Fibroblast of skin of right quadriceps (primary cell): ENCODE measurements around the gene CLPX.
A peak's percentile ranks its signal among the peaks of the same experiment; 100 is the strongest.
"Not testable (repeated sequence)": the region's sequence is repeated elsewhere in the genome, so short reads cannot be mapped to it uniquely, and the experiment has no call there.

ENCODE experiments used
- DNase-seq: peaks from one replicate; pipeline ENCODE4 v3.0.0-alpha.2; 2013

CLPX gene

DNA sequence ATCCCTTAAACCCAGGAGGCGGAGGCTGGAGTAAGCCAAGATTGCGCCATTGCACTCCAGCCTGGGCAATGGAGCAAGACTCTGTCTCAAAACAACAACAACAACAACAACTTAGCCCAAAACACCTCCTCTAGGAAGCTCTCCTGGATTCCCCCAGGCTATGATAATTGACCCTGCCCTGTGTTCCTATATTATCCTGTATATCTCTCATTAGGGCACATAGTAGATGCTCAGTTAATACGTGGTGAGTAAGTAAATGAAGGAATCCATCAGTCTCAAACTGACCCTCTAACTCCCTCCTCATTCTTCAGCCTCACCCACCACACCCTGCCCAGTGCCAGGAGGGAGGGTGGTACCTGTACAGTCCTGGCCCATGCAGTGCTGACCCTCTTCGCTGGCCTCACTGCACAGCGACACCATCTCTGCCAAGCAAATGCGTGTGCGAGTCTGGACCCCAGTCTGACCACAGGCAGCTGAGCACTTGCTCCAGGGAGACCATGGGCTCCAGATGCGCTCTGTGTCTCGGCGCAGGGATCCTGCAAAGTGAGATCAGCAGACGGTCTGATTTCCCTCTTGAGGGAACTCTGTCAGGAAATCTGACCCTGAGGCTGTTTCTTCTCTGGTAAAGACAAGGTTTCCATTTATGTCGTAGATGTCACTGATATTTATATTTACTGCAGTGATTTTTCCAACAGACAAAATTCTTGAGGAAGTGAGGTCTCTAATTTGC, 20.0 kb upstream of the CLPX start:
- no peak for DNase-seq

DNA sequence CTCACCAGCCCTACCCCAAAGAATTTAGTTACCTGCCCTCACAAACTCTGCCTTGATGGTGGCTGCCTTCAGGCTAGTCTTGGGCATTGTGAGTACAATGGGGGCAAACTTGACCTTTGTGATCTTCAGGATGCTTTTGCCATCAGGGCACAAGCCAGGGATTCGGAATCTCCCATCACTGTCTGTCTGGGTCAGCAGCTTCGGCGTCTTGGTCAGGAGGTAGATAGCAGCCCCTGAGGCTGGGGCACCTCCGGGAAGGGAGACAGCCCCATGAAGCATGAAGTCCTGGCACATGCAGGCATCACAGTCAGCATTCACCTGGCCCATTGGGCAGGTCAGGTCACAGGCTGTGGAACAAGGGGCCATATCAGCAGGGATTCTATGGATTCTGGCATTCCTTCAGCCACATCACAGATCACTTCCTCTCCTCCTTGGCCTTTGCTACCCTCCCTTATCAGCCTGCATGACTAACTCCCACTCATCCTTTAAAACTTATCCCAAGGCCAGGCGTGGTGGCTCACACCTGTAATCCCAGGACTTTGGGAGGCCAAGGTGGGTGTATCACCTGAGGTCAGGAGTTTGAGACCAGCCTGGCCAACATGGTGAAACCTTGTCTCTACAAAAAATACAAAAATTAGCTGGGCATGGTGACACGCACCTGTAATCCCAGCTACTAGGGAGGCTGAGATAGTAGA, 19.2 kb upstream of the CLPX start:
- DNase-seq = no peak

DNA sequence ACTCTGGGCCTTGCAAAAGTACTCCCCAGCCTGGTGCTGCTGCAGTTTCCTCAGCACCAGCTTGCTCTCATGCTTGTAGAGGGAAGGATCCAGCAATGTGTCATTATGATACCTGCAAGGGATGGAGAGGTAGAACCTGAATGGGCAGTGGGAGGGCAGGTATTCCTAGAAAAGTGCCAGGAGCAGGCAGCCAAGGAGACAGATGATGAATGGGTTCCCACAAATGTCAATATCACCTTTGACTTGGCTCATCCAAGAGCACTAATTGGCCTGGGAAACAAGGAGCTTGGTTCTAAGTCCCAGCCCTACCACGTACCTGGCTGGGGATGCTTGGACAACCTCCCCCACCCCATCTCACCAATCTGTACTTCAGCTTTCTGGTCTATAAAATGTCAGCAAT, 16.8 kb upstream of the CLPX start:
- no peak for DNase-seq

DNA sequence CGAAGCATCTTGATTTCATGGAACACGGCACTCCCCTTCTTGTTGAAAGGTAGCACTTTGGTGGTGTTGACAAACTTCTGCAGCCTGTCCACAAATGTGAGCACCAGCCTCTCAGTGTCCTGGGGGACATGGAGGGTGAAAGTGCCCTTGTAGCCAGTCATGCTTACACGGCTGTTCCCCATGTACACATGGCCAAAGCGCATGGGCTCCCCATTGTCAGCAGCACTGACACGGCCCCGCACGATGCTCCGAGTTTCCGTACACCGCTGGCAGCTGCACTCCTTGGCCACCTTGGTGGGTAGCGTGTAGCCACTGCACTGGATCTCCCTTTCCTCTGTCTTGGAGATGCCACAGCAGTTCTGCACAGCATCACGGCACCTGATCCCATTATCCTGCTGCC, 13.4 kb upstream of the CLPX start:
- DNase-seq = no peak

DNA sequence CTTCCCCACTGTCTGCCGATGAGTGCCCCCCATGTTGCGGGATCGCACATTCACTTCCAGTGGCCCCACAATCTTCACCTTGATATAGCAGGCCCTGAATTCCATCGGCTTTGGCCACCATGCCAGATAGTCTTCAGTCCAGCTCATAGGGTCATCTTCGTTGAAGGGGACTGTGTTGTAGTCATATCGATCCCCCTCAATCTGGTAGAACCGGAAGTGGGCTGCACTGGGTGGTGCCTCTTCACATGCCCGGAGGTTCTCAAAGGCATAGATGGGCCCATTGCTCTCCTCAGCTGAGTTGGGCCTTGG, 12.1 kb upstream of the CLPX start:
- no peak for DNase-seq

DNA sequence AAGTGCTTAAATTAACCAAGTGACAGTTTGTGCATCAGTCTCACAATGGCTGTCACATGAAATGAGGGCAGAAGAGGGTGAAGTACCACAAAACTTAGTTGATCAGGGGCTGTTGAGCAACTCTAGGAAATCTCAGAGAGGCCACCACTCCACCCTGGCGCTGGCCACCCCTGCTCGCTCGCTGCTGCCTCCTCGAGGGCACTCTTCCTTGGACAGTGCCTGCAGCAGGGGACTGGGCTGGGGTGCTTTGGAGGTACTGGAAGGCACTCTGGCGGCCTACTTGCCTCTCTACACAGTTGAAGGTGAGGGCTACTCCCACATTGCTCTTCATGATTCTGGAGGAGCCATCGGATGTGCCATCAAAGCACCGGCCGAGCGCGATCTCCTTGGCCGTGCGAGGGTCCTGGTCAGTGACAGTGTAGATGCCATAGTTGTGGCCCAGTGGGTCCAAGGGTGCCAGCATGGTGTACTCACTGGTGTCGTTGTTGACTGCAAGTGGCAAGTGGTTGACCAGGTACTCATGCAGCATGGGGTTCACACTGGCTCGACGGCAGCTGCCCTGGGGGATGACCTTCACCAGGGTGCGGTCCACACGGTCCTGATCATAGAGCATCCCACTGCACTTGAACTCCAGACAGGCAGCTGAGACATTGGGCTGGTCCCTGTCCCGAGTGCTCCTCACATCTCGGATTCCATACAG, 11.6 kb upstream of the CLPX start:
- DNase-seq = no peak

DNA sequence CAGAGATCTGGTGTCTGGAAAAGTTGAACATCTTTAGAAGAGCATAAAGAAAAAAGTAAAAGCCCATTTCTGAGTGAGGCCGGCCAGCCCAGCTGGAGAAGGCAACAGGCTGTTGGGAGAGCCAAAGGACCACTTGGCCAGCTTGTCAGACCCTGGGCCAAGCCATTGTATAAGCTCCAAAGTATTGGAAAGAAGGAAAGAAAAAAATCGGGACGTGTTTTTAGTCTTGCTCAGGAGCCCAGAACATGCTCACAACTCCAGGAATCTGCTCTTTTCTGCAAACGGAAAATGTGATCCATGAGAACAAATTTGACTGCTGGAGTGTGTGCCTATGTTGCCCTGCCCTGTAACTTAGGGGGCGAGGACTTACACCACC, 10.4 kb upstream of the CLPX start:
- DNase-seq = no peak

DNA sequence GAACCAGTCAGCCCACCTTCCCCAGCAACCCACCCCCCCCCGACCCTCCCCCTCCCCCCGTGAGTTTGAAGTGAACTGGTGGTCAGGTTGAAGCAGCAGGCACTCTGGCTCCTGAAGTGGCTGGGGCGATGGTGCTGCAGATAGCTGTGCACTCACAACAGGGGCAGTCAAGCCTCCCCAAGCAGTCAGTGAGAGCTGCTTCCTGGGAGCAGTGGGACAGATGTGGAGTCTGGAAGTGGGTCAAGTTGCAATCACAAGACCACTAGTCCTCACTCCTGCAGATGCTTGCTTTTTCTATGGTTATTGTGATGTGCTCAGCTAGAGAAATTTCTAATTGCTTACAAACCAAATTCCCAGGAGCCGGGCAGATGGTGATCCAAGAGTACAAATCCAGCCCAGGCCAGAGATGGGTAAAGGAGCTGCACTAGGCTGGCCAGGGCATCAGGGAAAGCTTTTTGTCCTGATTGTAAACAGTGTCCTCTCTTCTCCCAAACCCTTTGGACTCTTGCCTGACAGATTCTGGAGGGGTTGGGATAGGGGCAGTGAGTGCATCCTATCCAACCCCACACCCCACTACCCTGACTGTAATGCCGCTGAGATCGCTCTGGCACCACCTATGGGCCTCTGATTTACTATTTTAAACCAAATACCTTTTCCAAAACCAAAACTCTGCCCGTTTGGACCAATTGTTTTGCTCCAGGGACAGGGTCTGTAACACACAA, 9.8 kb upstream of the CLPX start:
- DNase-seq = no peak

DNA sequence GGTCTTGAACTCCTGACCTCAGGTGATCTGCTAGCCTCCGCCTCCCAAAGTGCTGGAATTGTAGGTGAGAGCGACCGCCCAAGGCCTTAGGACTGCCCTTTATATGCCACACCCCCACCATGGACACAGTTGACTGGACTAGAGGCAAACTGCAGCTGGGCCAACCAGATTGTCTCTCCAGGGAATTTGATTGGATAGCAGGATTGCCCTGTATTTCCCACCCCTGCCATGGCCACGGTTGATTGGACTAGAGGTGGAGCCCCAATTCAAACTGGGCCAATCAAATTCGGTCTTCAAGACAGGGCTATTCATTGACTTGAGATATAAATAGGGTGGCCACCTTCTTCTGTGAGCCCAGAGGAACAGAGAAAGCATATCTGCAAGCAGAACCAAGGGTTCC, 6.9 kb upstream of the CLPX start:
- peak; percentile 24 for DNase-seq

DNA sequence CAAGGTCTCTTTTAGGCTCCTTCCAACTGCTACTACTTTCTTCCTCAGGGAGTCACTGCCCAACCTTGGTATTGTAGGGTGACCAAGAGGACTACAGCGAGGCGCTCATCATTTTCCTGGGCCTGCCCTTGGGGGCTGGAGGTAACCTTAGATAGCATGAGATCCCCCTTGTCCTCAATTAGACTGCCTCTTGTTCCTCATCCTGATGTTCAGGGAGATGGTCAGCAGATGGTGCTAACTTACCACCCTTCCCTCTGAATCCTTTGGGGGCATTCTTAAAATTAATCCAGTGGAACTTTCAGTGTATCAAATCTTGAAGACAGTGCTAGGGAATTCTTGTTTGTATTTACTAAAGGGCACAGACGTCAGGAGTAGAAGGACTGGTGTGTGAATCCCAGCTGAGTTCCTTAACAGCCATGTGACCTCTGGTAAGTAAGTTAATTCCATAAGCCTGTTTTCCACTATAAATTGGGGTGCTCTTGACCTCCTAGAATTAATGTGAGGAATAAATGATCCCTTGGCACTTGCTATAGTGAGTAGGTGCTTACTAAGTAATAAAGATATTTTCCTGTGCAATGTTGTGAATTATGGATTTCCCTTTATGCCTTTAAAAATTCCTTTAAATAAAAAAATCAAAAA, 4.1 kb upstream of the CLPX start:
- DNase-seq = peak; percentile 64

DNA sequence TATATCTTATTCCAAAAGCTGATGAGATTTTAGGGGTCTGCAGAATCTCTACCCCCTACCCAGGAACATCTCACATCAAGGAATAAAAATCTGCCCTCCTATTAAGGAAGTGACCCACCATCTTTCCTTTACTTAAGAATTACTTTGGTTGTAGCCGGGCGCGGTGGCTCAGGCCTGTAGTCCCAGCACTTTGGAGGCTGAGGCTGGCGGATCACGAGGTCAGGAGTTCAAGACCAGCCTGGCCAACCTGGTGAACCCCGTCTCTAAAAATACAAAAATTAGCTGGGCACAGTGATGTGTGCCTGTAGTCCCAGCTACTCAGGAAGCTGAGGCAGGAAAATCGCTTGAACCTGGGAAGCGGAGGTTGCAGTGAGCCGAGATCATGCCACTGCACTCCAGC, 3.3 kb upstream of the CLPX start:
- DNase-seq = not testable (repeated sequence)

DNA sequence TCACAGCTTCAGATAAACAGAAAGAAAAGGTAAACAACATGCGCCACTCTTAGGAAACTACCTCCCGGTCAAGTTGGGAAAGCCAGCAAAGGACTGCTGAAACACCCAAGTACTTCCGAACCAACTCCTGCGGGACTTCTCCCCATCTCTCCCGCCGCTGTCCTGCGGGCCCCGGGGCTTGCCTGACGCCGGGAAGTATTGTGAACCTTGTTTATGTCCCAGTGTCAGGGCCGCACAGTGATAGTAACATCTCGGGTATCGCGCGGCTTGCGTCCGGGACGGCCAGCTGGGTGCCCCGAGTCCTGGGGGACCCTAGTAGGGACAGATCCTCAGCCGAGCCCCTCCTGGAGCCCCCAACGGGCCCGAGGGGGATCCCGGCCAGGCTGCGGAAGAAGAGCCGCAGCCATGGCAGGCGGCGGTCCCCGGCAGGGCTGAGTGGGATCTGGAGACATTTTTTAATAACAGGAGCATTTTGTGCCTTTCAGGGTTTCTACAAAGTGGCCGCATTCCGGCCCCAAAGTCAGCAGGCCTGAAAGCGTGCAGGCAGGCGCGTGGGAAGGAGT, 756 bp downstream of the CLPX start:
- peak; percentile 47 for DNase-seq

DNA sequence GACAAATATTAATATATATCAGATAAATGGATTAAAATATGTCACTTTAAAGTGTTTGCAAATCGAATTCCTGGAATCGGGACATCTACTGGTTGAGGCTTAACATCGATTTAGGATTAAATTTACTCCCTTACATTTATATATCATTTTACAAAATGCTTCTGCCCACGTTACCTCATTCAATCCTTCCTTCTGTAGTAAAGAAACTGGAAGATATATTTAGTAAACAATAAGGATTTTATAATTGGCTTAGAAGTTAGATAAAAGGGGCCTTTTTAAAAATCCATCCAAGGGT, 1.3 kb downstream of the CLPX start:
- no peak for DNase-seq

DNA sequence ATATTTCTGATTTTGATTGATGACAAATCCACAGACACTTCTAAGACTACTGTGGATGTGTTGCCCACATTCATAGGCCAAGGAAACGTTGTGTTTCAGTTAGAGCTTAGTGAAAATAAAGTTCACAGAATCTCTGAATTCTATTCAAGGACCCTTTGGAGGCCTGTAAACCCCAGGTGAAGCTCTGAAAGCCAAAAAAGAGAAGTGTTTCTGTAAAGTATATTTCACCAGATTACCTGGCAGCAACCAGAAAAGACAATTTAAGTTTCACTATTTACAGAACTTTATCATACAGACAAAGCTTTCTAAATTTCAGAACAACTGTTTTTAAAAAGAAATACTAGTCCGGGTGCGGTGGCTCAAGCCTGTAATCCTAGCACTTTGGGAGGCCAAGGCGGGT, 2.6 kb downstream of the CLPX start:
- DNase-seq = no peak

DNA sequence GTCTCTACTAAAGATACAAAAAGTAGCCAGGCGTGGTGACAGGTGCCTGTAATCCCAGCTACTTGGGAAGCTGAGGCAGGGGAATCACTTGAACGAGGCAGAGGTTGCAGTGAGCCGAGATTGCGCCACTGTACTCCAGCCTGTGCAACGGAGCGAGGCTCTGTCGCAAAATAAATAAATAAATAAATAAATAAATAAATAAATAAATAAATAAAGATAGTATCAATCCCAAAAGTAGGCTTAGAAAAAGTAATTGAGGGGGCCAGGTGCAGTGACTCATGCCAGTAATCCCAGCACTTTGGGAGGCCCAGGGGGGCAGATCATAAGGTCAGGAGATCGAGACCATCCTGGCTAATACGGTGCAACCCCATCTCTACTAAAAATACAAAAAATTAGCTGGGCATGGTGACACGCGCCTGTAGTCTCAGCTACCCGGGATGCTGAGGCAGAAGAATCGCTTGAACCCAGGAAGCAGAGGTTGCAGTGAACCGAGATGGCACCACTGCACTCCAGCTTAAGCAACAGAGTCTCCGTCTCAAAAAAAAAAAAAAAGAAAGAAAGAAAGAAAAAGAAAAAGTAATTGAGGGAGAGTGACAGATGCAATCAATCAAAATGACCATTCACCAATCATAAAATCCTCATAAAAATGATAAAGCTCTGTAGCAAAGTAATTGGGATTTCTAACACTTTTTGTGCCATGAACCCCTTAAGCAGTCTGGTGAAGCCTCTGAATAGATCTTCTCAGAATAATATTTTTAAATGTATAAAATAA, 3.4 kb downstream of the CLPX start:
- not testable (repeated sequence) for DNase-seq

DNA sequence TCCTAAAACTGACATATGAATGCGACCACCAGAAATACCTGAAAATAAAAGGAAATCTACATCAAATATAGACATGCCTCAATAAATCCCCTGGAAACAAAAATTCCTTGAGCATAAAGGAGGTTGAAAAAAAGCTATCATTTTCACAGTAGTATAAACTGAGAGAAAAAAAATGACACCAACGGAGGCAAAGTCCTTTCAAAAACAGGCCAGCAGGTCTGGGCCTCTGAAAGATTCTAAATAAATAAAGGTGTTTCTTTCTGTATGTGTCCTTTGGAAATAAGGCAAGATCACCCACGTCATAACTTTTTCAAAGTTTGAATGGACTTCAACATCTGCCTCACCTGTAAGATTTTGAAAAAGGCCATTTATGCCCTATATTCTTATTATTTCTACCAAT, 5.0 kb downstream of the CLPX start:
- DNase-seq = no peak

DNA sequence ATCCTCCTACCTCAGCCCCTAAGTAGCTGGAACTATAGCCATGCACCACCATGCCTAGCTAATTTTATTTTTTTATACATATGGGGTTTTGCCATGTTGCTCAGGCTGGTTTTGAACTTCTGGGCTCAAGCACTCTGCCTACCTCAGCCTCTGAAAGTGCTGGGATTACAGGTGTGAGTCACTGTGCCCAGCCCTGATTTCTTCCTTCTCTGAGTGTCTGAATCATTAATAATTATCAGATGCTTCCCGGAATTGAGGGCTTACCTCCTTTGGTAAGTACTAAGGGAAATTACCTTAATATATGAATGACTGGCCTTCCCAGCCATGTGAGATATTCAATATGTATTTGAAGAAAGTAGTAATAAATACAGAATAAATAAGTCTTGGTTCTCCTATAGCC, 7.2 kb downstream of the CLPX start:
- DNase-seq = no peak

DNA sequence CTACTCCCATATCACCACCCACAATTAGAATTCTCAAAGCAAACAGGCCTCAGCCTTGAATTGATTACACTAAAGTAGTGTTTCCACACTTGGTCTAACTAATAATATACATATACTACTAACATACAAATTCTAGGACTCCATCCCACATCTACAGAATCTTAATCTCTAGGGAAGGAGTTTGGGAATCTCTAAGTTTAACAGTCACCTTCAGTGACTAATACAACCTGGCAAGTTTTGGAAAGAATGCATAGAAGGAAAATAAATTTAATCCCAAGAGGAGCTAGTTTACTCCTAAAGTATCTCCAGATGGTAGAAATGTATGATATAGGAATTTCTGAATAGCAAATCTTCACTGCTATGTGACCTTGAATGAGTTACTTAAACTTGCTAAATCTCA, 9.1 kb downstream of the CLPX start:
- peak; percentile 65 for DNase-seq

DNA sequence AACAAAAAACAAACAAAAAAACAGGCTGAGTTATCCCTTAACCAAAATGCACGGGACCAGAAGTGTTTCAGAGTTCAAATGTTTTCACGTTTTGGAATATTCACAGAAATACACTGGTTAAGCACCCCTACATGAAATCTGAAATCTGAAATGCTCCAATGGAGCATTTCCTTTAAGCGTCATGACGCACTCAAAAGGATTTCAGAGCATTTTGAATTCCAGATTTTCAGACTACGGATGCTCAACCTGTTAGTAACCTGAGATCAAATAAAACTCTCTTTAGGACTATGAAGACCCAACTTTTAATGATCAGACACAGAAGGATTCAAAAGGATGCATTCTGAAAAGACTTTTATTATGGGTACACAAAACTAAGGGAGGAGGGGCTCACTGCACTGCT, 9.6 kb downstream of the CLPX start:
- DNase-seq = peak; percentile 7

DNA sequence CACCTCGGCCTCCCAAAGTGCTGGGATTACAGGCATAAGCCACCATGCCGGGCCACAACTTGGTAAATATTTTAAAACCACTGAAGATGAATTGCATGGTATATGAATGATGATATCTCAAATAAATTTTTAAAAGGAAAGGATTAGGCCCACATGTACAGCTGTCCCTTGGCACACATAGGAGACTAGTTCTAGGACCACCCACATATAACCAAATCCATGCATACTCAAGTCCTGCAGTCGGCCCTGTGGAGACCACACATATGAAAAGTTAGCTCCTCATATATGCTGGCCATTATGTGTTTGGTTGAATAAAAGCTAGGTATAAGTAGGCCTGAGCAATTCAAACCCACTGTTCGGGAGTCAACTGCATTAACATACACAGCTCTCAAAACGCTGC, 10.6 kb downstream of the CLPX start:
- no peak for DNase-seq

DNA sequence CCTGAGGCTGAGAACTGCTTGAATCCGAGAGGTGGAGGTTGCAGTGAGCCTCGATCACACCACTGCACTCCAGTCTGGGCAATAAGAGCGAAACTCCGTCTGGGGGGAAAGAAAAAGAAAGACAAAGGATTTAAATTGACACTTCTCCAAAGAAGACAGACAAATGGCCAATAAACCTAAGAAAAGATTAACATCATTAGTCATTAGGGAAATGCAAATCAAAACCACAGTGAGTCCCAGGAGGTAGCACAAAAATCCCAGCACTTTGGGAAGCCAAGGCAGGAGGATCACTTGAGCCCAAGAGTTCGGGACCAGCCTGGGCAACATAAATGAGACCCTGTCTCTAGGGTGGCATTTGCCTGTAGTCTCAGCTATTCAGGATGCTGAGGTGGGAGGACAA, 12.6 kb downstream of the CLPX start:
- no peak for DNase-seq

DNA sequence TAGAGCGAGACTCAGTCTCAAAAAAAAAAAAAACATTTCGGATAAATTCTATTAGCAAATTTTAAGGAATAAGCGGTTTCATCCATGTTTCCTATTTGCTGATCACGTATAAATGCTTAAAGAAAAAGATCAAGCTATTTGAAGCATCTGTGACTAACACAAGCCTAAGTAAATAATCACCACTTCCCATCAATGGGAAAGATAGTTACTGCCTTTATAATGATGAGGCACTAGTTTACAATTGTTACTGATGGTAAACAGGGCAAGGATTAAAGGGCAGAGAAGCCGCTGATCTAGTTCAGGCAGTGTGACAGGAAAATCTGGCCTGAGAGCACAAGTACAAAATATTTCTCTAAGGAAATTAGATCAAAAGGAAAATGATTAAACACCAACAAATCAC, 13.7 kb downstream of the CLPX start:
- DNase-seq = no peak
